GM19043 (cell line): ENCODE measurements around the gene SCRT2.
"Not testable (repeated sequence)": the region's sequence is repeated elsewhere in the genome, so short reads cannot be mapped to it uniquely, and the experiment has no call there.

ENCODE experiments used
- ATAC-seq: cut with Tn5 transposase; IDR thresholded peaks from one replicate; pipeline ENCODE4 v1.9.1; 2021; ENCODE audit warnings: low read depth; ENCODE audit not compliant: unreplicated experiment

SCRT2 gene

GRCh38 chr20:701401-702129 lies 26.0 kb upstream of the SCRT2 start:
- ATAC-seq = no peak

- ATAC-seq = no peak
Measured at GRCh38 chr20:699811-700338, 24.3 kb upstream of the SCRT2 start.

DNA sequence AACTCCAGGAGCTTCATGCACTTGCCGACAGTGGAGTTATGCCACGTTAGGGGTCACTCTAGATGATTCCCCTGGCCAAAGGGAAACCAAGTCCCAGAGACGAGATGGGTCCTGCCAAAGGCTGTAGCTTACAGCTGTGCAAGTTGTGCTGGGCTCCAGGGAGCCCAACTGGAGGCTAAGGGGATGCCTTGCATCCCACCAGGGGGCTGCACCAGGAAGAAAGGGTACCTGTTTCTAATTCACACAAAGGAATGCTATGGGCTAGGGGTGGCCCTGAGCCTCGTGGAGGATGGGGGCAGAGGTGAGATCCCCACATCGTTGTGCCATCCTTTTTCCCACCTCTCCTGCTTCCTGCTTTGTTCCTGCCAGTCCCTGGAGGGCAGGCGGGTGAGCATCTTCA lies 23.7 kb upstream of the SCRT2 start:
- no peak for ATAC-seq

DNA sequence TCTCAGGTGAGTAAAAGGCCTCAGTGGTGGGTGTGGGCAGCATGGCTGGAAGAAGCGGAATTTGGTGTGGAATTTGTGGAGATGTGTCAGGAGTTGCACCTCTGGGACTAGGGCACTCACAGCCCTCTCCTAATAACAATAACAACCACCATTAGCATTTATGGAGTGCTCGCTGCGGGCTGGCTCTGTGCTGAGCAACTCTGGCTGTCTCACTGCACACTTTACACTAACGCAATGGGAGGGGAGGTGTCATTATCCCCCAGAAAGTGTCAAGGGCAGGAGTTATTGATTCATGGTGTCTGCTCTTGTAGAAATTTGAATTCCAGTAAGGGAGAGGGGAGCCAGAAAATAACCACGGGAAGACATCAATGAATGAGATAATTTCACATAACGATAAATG lies 22.7 kb upstream of the SCRT2 start:
- ATAC-seq = no peak

DNA sequence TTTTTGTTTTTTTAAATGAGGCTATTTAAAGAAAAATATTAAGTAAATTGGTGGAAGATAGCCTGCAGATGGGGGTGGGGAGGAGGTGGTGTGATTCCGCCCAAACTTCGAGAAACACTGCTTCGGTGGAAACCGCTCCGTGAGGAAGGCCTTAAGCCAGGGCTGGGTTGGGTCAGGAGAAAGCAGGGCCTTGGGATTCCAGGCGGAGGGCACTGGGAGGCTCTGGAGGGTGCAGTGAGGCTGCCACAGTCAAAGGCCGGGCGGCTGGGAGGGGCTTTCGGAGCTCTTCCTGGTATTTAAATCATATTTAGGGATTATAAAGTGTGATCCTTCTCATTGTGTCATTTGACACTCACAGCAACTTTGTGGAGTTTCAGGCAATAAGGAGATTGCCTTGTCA lies 22.2 kb upstream of the SCRT2 start:
- no peak for ATAC-seq

DNA sequence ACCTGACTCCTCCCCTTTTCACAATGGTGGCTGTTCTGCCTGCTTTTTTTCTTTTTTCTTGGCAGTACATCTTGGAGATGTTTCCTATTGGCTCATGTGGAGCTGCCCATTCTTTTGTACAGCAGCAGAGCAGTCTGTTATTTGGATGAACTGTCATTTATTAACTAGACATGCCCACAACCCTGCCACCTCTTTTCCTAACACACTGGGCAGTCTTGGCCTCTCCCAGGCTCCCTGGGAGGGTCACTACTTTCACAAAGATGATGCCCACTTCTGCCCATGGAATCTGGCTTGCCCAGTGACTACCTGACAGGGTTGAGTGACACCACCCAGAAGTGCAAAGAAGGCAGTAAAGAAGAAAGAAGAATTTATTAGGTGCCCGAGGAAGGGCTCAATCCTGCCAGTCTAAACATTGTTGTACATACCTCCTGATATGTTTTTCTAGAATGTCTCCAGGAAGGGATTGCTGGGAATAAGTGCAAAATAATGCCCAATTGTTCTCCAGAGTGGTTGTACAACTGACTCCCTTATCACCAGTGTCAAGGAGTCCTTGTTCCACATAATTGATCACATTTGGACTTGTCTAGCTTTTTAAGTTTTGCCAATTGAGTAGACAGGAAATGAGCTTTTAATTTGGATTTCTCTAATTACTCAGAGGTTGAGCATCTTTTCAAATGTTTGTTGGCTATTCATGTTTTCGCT lies 19.7 kb upstream of the SCRT2 start:
- ATAC-seq = no peak

DNA sequence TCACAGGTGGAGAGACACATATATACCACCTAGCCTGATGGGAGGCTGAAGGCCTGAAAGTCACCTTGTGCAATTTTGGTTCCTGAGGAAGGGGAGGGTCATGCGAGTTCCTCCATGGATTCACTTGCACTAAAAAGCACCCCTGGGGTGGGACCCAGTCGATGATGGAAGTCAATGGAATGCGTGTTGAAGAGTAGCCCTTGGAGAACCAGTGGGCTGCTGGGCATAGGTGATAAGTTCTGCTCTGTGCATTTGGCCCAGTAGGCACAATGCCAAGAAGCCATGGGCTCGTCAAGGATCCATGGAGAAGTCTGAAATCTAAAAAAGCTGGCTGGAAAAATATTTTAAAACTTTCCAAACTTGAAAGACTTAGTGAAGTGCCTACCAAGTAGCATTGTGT lies 18.9 kb upstream of the SCRT2 start:
- ATAC-seq = no peak

GRCh38 chr20:693786-694185 lies 18.2 kb upstream of the SCRT2 start:
- not testable (repeated sequence) for ATAC-seq

DNA sequence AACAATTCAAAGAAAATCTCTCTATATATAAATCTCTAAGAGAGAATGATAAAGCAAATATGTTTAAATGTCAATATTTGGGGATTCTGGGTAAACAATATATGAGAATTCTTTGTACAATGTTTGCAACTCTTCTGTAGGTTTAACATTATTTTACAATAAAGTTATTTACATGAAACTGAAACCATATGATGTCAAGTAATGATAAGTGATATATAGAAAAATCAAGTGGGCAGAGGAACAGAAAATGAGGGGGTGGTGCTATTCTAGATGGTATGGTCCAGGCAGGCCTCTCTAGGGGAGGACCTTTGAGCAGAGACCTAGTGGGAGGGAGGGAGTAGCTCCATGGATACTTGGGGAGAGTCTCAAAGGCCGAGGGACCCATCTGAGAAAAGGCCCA lies 16.4 kb upstream of the SCRT2 start:
- ATAC-seq = no peak

GRCh38 chr20:689947-690346 lies 14.3 kb upstream of the SCRT2 start:
- ATAC-seq = no peak

DNA sequence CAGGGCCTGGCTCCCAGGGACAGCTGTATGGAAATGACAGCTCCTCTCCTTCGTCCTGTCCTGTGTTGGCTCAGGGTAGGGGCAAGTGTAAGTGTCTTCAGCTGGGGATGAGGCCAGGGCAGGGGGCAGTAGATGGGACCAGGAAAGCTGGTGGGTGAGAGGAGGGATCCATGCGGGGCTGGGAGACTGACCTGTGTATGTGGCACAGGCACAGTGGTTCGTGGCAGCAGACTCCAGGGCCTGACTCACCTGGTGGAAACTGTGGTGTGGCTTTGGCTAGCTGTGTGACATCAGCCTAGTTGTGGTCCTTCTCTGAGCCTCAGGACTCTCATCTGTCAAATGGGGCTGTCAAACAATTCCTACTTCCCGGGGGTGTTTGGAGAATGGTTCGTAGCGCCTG lies 13.7 kb upstream of the SCRT2 start:
- no peak for ATAC-seq

DNA sequence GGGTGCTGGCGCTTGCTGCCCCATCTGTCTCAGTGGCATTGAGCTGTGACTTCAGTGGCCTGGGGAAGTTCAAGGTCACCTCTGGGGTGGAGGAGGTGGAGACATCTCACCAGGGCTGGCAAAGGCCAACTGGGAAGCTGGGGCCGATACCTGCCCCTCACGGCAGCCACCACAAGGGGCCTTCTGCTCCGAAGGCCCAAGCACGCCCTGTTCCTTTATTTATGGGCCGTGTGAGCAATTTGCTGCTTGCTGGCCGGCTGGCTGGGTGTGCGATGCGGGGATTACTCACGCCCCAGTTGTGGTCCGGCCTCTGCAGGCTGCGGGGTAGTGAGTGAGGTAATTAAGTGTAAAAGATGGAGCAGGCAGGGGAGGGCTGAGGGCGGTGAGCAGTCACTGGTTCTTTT lies 13.2 kb upstream of the SCRT2 start:
- no peak for ATAC-seq

GRCh38 chr20:687468-688203 lies 12.0 kb upstream of the SCRT2 start:
- no peak for ATAC-seq

- no peak for ATAC-seq
Measured at GRCh38 chr20:684676-685319, 9.2 kb upstream of the SCRT2 start.

- no peak for ATAC-seq
Measured at GRCh38 chr20:682123-682522, 6.5 kb upstream of the SCRT2 start.

DNA sequence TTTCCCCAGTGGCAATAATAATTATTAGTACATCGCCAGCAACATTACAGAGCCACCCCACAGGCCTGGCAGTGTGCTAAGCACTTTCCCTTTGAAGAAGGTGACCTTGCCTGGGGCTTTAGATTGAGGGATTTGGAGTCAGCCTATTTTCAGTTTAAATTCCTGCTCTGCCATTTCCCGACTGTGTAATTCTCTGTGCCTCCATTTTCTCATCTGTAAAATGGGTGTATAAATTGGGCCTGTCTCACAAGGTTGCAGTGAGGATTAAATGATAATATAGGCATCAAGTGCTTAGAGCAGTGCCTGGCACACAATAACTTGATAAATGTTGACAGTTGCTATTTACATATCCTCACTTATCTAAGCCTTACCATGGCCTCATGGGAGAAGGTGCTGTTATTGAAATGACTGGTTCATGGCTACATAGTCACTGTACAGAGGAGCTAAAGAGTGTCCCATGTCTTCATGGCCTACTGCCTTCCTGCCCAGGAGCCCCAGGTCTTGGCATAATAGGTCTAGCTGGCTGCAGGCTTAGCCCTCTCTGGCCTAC lies 5.1 kb upstream of the SCRT2 start:
- ATAC-seq = no peak

DNA sequence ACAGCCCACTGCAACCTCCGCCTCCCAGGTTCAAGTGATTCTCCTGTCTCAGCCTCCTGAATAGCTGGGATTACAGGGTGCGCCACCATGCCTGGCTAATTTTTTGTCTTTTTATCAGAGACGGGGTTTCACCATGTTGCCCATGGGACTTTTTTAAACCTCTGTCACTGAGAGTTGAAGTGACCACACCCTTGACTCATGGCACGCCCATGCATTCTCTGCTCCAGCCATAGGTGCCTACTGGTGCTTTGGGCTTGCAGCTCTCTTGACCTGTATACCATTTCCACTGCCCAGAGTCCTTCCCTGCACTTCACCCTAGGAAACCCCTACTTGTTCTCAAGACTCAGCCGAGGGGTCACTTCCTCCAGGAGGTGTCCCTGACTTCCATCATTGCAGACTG lies 2.4 kb upstream of the SCRT2 start:
- no peak for ATAC-seq

GRCh38 chr20:676967-677366 lies 1.4 kb upstream of the SCRT2 start:
- ATAC-seq = no peak

DNA sequence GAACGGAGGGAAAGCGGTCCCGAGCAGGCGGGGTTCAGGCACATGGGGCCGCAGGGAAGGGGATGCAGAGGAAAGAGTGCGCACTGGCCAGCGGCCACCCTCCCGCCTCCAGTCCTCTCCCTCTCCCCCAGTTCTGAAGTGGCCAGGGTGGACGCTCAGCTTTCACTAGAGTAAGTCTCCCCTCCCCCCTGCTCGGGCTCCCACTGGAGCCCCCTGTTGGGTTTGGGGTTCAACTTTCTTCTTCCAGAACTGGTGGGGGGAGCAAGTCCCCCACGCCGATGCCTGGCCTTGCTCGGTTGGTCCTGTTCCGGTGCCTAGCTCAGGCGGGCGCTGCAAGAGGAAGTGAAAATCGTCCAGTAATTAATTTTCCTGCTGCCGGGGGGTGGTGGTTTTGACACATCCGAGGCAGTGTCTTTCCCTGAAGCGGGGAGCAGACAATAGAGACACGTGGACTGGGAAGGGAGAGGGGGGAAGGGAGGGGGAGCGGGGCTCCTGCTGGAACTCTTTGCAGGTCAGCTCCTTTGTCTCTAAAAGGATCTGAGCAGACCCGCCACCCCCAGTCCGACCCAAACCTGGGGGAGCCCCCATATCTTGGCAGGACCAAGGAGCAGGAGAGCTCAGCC lies 824 bp upstream of the SCRT2 start:
- ATAC-seq = no peak

- ATAC-seq = no peak
Measured at GRCh38 chr20:675033-675452, 559 bp downstream of the SCRT2 start.
